Measurements from ENCODE around the gene GYS1.
A peak's percentile ranks its signal among the peaks of the same experiment; 100 is the strongest.

GYS1 gene

GRCh38 chr19:48955308-48955958 lies 37.7 kb downstream of the GYS1 start:
- Mint-ChIP-seq H3K9me3 (no peaks in the 10 kb centered on the region), H3K36me3 (ENCODE audit: low read depth) (peaks cover 42% of the 10 kb centered on the region), H3K4me1 (ENCODE audit: low read depth) (peaks cover 30% of the 10 kb centered on the region), H3K4me3 (peak overlapping the region; percentile 93), H3K27ac (peak overlapping the region; percentile 86), H3K27me3 (ENCODE audit: low read depth) (no peaks in the 10 kb centered on the region)
- DNase-seq (ENCODE audit: low spot score): no peak

GRCh38 chr19:48954595-48955307 lies 38.4 kb downstream of the GYS1 start, which contains the start of gene BAX:
BAX (plus strand) TSS chr19:48954875; CDS start chr19:48954929, 54 bp downstream.
- H3K9me3 Mint-ChIP-seq: no peaks in the 10 kb centered on the region
- DNase-seq (ENCODE audit: low spot score): peak; percentile 96
- H3K27ac Mint-ChIP-seq: peak within 1 kb of the TSS; percentile 96
- peak within 1 kb of the TSS; percentile 93 for H3K4me3 Mint-ChIP-seq
- peaks cover 28% of the 10 kb centered on the region for H3K4me1 Mint-ChIP-seq (ENCODE audit: low read depth)
- peaks cover 40% of the 10 kb centered on the region for H3K36me3 Mint-ChIP-seq (ENCODE audit: low read depth)
- no peaks in the 10 kb centered on the region for H3K27me3 Mint-ChIP-seq (ENCODE audit: low read depth)

DNA sequence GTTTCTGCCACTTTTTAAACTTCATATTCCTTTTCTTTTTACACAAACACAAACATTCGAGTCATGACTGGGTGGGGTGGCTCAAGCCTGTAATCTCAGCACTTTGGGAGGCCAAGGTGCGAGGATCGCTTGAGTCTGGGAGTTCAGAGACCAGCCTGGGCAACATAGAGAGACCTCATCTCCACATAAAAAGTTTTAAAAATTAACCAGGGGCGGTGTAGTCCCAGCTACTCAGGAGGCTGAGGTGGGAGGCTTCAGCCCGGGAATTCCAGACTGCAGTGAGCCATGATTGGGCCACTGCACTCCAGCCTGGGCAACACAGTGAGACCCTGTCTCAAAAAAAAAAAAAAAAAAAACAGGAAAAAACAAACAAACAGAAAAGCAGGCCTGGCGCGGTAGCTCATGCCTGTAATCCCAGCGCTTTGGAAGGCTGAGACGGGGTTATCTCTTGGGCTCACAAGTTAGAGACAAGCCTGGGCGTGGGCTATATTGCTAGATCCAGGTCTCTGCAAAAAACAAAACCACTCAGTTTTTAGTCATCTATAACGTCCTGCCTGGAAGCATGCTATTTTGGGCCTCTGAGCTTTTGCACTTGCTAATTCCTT lies 39.0 kb downstream of the GYS1 start:
- Mint-ChIP-seq H3K27me3 (ENCODE audit: low read depth) (no peaks in the 10 kb centered on the region), H3K4me3 (peak overlapping the region; percentile 92), H3K36me3 (ENCODE audit: low read depth) (peaks cover 37% of the 10 kb centered on the region), H3K4me1 (ENCODE audit: low read depth) (peaks cover 26% of the 10 kb centered on the region), H3K27ac (peak overlapping the region; percentile 96), H3K9me3 (no peaks in the 10 kb centered on the region)
- no peak for DNase-seq (ENCODE audit: low spot score)

DNA sequence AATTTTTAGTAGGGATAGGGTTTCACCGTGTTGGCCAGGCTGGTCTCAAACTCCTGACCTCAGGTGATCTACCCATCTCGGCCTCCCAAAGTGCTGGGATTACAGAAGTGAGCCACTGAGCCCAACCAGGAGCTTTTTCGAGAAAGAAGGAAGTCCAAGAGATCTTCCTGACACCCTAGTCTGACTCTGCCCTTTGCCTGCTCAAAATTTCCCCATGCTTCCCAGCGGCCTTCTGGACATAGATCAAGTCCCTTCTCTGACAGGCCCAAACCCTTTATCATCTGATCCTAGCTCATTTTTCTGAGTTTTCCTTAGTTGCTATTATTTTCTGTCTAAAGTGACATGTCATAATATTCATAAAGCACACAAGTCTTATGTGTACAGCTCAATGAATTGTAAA lies 40.0 kb downstream of the GYS1 start:
- peak overlapping the region; percentile 12 for H3K4me3 Mint-ChIP-seq
- H3K27ac Mint-ChIP-seq: no peak overlapping the region
- DNase-seq (ENCODE audit: low spot score): no peak

GRCh38 chr19:48950830-48951519 lies 42.1 kb downstream of the GYS1 start:
- Mint-ChIP-seq H3K36me3 (ENCODE audit: low read depth) (peaks cover 11% of the 10 kb centered on the region), H3K4me1 (ENCODE audit: low read depth) (peaks cover 11% of the 10 kb centered on the region), H3K4me3 (no peak overlapping the region), H3K9me3 (peaks cover 7% of the 10 kb centered on the region), H3K27me3 (ENCODE audit: low read depth) (no peaks in the 10 kb centered on the region), H3K27ac (no peak overlapping the region)
- DNase-seq (ENCODE audit: low spot score): no peak

More for the DNA sequence above, 40.0 kb downstream of the GYS1 start:
- H3K27me3 Mint-ChIP-seq (ENCODE audit: low read depth): no peaks in the 10 kb centered on the region
- H3K9me3 Mint-ChIP-seq: peaks cover 2% of the 10 kb centered on the region
- H3K4me1 Mint-ChIP-seq (ENCODE audit: low read depth): peaks cover 24% of the 10 kb centered on the region
- H3K36me3 Mint-ChIP-seq (ENCODE audit: low read depth): peaks cover 30% of the 10 kb centered on the region

- Mint-ChIP-seq H3K9me3 (peaks cover 7% of the 10 kb centered on the region), H3K4me1 (ENCODE audit: low read depth) (peaks cover 5% of the 10 kb centered on the region), H3K27me3 (ENCODE audit: low read depth) (no peaks in the 10 kb centered on the region), H3K4me3 (no peak overlapping the region), H3K27ac (no peak overlapping the region), H3K36me3 (ENCODE audit: low read depth) (peaks cover 4% of the 10 kb centered on the region)
- DNase-seq (ENCODE audit: low spot score): no peak
Measured at GRCh38 chr19:48950159-48950558, 43.0 kb downstream of the GYS1 start.

DNA sequence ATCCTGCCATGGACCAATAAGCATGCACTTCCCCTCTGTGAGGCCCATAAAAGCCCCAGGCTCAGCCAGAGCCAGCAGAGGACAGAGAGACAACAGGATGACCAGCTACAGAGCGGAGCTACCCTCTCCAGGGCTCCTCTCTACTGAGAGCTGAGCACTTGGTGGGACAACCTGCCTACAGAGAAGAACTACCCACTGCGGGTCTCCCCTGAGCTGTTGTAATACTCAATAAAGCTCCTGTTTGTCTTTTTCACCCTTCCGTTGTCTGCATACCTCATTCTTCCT lies 45.9 kb downstream of the GYS1 start:
- no peaks in the 10 kb centered on the region for H3K4me1 Mint-ChIP-seq (ENCODE audit: low read depth)
- H3K4me3 Mint-ChIP-seq: no peak overlapping the region
- H3K9me3 Mint-ChIP-seq: peaks cover 7% of the 10 kb centered on the region
- no peaks in the 10 kb centered on the region for H3K36me3 Mint-ChIP-seq (ENCODE audit: low read depth)
- no peak overlapping the region for H3K27ac Mint-ChIP-seq
- H3K27me3 Mint-ChIP-seq (ENCODE audit: low read depth): no peaks in the 10 kb centered on the region
- no peak for DNase-seq (ENCODE audit: low spot score)

GRCh38 chr19:48946463-48947257 lies 46.4 kb downstream of the GYS1 start:
- H3K4me1 Mint-ChIP-seq (ENCODE audit: low read depth): no peaks in the 10 kb centered on the region
- no peak overlapping the region for H3K27ac Mint-ChIP-seq
- no peak for DNase-seq (ENCODE audit: low spot score)
- no peak overlapping the region for H3K4me3 Mint-ChIP-seq
- peaks cover 7% of the 10 kb centered on the region for H3K9me3 Mint-ChIP-seq
- H3K27me3 Mint-ChIP-seq (ENCODE audit: low read depth): no peaks in the 10 kb centered on the region
- H3K36me3 Mint-ChIP-seq (ENCODE audit: low read depth): no peaks in the 10 kb centered on the region

DNA sequence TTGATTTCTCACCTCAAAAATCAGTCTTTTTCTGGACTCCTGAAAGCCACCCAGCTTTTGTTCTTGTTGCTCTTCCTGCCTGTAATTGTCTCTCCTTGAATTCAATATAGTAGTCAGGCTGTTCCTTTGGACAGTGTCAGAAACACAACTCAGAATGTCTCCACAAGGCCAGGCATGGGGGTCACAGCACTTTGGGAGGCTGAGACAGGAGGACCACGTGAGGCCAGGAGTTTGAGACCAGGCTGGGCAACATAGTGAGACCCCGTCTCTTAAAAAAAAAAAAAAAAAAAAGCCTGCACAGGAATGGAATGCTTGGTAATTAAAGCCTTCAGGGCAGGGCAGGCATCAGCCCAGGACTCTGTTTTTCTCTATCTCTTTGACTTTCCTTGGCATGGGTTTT lies 47.3 kb downstream of the GYS1 start:
- H3K27ac Mint-ChIP-seq: no peak overlapping the region
- H3K27me3 Mint-ChIP-seq (ENCODE audit: low read depth): no peaks in the 10 kb centered on the region
- no peak overlapping the region for H3K4me3 Mint-ChIP-seq
- no peak for DNase-seq (ENCODE audit: low spot score)
- H3K36me3 Mint-ChIP-seq (ENCODE audit: low read depth): no peaks in the 10 kb centered on the region
- no peaks in the 10 kb centered on the region for H3K4me1 Mint-ChIP-seq (ENCODE audit: low read depth)
- peaks cover 7% of the 10 kb centered on the region for H3K9me3 Mint-ChIP-seq

DNA sequence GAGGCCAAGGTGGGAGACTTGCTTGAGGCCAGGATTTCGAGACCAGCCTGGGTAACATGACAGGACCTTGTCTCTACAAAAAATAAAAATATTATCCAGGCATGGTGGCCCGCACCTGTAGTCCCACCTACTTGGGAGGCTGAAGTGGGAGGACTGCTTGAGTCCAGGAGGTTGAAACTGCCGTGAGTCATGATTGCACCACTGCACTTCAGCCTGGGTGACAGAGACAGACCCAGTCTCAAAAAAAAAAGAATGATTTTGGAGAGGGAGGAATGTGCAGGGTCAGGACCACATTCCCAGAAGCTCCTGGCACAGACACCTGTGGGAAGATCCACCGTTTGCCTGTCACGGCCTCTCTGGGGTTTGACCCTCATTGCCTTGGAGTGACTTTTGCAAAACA lies 47.7 kb downstream of the GYS1 start:
- H3K27me3 Mint-ChIP-seq (ENCODE audit: low read depth): no peaks in the 10 kb centered on the region
- peaks cover 7% of the 10 kb centered on the region for H3K9me3 Mint-ChIP-seq
- no peaks in the 10 kb centered on the region for H3K4me1 Mint-ChIP-seq (ENCODE audit: low read depth)
- no peak for DNase-seq (ENCODE audit: low spot score)
- no peak overlapping the region for H3K4me3 Mint-ChIP-seq
- H3K36me3 Mint-ChIP-seq (ENCODE audit: low read depth): no peaks in the 10 kb centered on the region
- no peak overlapping the region for H3K27ac Mint-ChIP-seq

DNA sequence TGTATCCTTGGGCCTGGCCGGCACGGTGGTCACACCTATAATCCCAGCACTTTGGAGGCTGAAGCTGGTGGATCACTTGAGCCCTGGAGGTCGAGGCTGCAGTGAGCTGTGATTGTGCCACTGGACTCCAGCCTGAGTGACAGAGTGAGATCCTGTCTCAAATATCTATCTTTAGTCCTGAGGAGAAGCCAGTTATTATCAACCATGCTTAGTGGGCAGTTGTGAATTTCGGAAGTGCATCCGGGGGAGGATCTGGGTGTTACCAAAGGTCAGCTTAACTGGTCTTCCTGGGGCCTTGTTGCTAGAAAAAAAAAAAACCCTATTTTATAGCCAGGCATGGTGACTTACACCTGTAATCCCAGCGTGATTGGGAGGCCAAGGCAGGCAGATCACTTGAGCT lies 50.0 kb downstream of the GYS1 start:
- Mint-ChIP-seq H3K9me3 (peaks cover 5% of the 10 kb centered on the region), H3K4me3 (no peak overlapping the region), H3K27ac (no peak overlapping the region), H3K36me3 (ENCODE audit: low read depth) (no peaks in the 10 kb centered on the region), H3K27me3 (ENCODE audit: low read depth) (no peaks in the 10 kb centered on the region), H3K4me1 (ENCODE audit: low read depth) (no peaks in the 10 kb centered on the region)
- no peak for DNase-seq (ENCODE audit: low spot score)

DNA sequence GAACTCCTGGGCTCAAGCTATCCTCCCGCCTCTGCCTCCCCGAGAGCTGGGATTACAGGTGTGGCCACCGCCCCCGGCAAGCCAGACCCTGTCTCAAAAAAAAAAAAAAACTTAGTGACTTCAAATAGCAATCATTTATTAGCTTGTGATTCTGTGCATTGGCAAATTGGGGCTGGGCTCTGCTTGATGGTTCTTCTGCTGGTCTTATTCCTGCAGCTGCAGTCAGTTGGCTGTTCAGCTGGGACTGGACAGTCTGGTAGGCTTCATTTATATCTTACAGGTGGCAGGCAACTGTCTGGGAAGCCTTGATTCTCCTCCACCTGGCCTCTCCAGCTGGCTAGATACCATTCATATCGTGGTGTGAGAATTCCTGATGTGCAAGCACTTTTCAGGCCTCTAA lies 52.2 kb downstream of the GYS1 start:
- Mint-ChIP-seq H3K9me3 (no peaks in the 10 kb centered on the region), H3K27me3 (ENCODE audit: low read depth) (no peaks in the 10 kb centered on the region), H3K4me3 (no peak overlapping the region), H3K36me3 (ENCODE audit: low read depth) (no peaks in the 10 kb centered on the region), H3K4me1 (ENCODE audit: low read depth) (no peaks in the 10 kb centered on the region), H3K27ac (no peak overlapping the region)
- DNase-seq (ENCODE audit: low spot score): no peak

DNA sequence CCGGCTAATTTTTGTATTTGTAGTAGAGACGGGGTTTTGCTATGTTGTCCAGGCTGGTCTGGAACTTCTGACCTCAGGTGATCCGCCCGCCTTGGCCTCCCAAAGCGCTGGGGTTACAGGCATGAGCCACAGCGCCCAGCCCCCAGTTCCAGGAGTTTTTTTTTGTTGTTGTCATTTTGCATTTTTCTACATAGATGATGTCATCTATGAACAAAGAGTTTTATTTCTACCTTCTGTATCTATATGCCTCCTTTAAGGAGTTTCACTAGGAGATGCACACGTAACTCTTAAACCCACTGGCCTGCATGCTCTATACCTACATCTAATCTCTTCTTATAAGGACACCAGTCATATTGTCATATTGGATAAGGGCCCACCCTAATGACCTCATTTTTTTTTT lies 54.9 kb downstream of the GYS1 start:
- H3K27ac Mint-ChIP-seq: no peak overlapping the region
- H3K9me3 Mint-ChIP-seq: no peaks in the 10 kb centered on the region
- H3K4me3 Mint-ChIP-seq: no peak overlapping the region
- DNase-seq (ENCODE audit: low spot score): no peak
- peaks cover 2% of the 10 kb centered on the region for H3K27me3 Mint-ChIP-seq (ENCODE audit: low read depth)
- no peaks in the 10 kb centered on the region for H3K36me3 Mint-ChIP-seq (ENCODE audit: low read depth)
- H3K4me1 Mint-ChIP-seq (ENCODE audit: low read depth): peaks cover 12% of the 10 kb centered on the region

Measured in T-helper 2 cell treated with Interferon-gamma antibody and Interleukin-4, amounts not matched to agents 5 μg/mL and 100 μg/mL, for 36 hours (primary cell).